ENCODE data around the gene KIAA0930. TPM values are rescaled to one million over a fixed set of nuclear protein-coding genes. Genes with fewer than 3 reads are reported as not detected.
"Not testable (repeated sequence)": the region's sequence is repeated elsewhere in the genome, so short reads cannot be mapped to it uniquely, and the experiment has no call there.

Gene KIAA0930
- polyA plus RNA-seq, 1 of the 3 experiments (the other 2 are of a cell fraction): 80.8 TPM

DNA sequence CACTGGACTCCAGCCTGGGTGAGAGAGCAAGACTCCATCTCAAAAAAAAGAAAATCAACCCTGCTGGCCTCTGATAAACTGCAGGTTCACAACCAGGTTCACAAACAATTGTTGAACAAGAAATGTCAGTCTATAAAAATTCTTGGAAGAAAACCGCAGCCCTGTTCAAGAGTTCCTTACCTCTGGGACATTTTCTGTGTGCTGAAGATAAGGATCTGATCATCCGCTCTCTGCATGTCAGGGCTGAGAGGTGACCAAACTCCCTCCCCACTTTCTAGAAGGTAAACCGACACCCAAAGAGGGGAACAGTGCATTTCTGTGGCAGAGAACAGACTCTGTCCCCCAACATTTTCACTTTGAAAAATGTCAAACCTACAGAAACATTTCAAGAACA, 39.9 kb upstream of the KIAA0930 start:
- Histone ChIP-seq H3K4me3 (ENCODE audit: low read depth in 2 of 2, low read length in 1 of 2) (no peak overlapping the region), H3K4me1 (ENCODE audit: control insufficient read depth in 1 of 2, insufficient read depth in 2 of 2, low read depth in 1 of 2, low read length in 1 of 2) (peaks cover 0 to 3% of the 10 kb centered on the region in 2 experiments; a peak in 1 of 4 replicates), H3F3A (replicated peaks; ENCODE audit: insufficient read depth) (no peaks in the 10 kb centered on the region), H3K79me2 (ENCODE audit: insufficient read depth) (no peaks in the 10 kb centered on the region), H3K9ac (no peak overlapping the region), H3K9me2 (no peaks in the 10 kb centered on the region), H3K9me3 (no peaks in the 10 kb centered on the region), H3K4me2 (no peak overlapping the region), H4K20me1 (ENCODE audit: insufficient read depth) (no peaks in the 10 kb centered on the region), H3K36me3 (replicated peaks in 1 of 2; ENCODE audit: control insufficient read depth in 1 of 2, insufficient read depth in 2 of 2, low read length in 1 of 2) (no peaks in the 10 kb centered on the region), H2AFZ (ENCODE audit: low read depth) (no peak overlapping the region), H3K27me3 (ENCODE audit: insufficient read depth) (peaks cover 6% of the 10 kb centered on the region; the same call in 1 of the 2 replicates), H3K27ac (ENCODE audit: low read depth in 2 of 2, low read length in 1 of 2) (no peak overlapping the region)
- CTCF ChIA-PET: no interaction called here
- 85% methylated on average over 3 of the region's 3 CpGs for WGBS (ENCODE audit: low lambda C conversion rate)
- no peak for DNase-seq
- POLR2A ChIA-PET: no interaction called here
- no peak for TF ChIP-seq JUND (IDR thresholded peaks at IDR 0.05)
- TF ChIP-seq CHD2 (IDR thresholded peaks at IDR 0.05; ENCODE audit: low read length, partially characterized antibody): no peak
- no peak for TF ChIP-seq RAD21 (IDR thresholded peaks at IDR 0.05; ENCODE audit: low read length)
- no peak for TF ChIP-seq MEF2A (IDR thresholded peaks at IDR 0.05; ENCODE audit: borderline replicate concordance, low read depth)
- TF ChIP-seq ELF1 (IDR thresholded peaks at IDR 0.05): no peak
- TF ChIP-seq FOSL2 (IDR thresholded peaks at IDR 0.05; ENCODE audit: borderline replicate concordance, low read depth): no peak
- TF ChIP-seq SIN3A (IDR thresholded peaks at IDR 0.05; ENCODE audit: borderline replicate concordance, low read depth, low read length): no peak
- TF ChIP-seq, protein P1, sequence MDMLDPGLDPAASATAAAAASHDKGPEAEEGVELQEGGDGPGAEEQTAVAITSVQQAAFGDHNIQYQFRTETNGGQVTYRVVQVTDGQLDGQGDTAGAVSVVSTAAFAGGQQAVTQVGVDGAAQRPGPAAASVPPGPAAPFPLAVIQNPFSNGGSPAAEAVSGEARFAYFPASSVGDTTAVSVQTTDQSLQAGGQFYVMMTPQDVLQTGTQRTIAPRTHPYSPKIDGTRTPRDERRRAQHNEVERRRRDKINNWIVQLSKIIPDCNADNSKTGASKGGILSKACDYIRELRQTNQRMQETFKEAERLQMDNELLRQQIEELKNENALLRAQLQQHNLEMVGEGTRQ (IDR thresholded peaks at IDR 0.05; ENCODE audit: borderline replicate concordance, low read depth, low read length): no peak
- no peak for TF ChIP-seq RCOR1 (IDR thresholded peaks at IDR 0.05; ENCODE audit: low read length)
- TF ChIP-seq RFX5 (IDR thresholded peaks at IDR 0.05; ENCODE audit: low read length): no peak
- no peak for TF ChIP-seq GATA2 (CRISPR knock-in tag; IDR thresholded peaks at IDR 0.05)
- TF ChIP-seq RXRA (IDR thresholded peaks at IDR 0.05; ENCODE audit: borderline replicate concordance, low read depth): no peak

DNA sequence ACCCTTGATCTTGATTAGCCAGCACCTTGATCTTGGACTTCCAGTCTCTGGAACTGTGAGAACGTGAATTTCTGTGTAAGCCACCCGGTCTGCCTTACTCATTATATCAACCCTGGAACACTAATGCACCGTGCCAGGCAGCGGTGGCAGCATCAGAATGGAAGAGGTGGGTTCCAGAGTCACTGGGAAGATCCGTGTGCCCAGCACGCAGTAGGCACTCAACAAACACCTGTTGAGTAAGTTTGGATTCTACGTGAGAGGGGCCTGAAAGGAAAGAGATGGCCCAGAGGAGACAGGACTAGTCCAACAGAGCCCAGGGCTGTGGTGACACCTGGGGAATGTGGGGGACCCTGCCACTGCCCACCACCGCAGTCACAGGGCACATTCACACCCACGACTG, 37.4 kb upstream of the KIAA0930 start:
- Histone ChIP-seq H4K20me1 (ENCODE audit: insufficient read depth) (no peaks in the 10 kb centered on the region), H3K79me2 (ENCODE audit: insufficient read depth) (no peaks in the 10 kb centered on the region), H3K27ac (ENCODE audit: low read depth in 2 of 2, low read length in 1 of 2) (no peak overlapping the region), H3K9me2 (no peaks in the 10 kb centered on the region), H3F3A (replicated peaks; ENCODE audit: insufficient read depth) (no peaks in the 10 kb centered on the region), H3K9me3 (no peaks in the 10 kb centered on the region), H3K27me3 (ENCODE audit: insufficient read depth) (no peaks in the 10 kb centered on the region), H3K4me1 (ENCODE audit: control insufficient read depth in 1 of 2, insufficient read depth in 2 of 2, low read depth in 1 of 2, low read length in 1 of 2) (no peaks in the 10 kb centered on the region; a peak in 1 of 4 replicates), H2AFZ (ENCODE audit: low read depth) (no peak overlapping the region), H3K4me2 (no peak overlapping the region), H3K9ac (no peak overlapping the region), H3K4me3 (ENCODE audit: low read depth in 2 of 2, low read length in 1 of 2) (no peak overlapping the region), H3K36me3 (replicated peaks in 1 of 2; ENCODE audit: control insufficient read depth in 1 of 2, insufficient read depth in 2 of 2, low read length in 1 of 2) (no peaks in the 10 kb centered on the region)
- ChIA-PET CTCF (no interaction called here), POLR2A (no interaction called here)
- TF ChIP-seq FOSL2 (IDR thresholded peaks at IDR 0.05; ENCODE audit: borderline replicate concordance, low read depth): no peak
- TF ChIP-seq JUND (IDR thresholded peaks at IDR 0.05): no peak
- no peak for TF ChIP-seq NFIC (IDR thresholded peaks at IDR 0.05; ENCODE audit: borderline replicate concordance)
- TF ChIP-seq GABPA (IDR thresholded peaks at IDR 0.05; ENCODE audit: low read depth): no peak
- no peak for TF ChIP-seq GATA2 (CRISPR knock-in tag; IDR thresholded peaks at IDR 0.05)
- TF ChIP-seq, protein P2, sequence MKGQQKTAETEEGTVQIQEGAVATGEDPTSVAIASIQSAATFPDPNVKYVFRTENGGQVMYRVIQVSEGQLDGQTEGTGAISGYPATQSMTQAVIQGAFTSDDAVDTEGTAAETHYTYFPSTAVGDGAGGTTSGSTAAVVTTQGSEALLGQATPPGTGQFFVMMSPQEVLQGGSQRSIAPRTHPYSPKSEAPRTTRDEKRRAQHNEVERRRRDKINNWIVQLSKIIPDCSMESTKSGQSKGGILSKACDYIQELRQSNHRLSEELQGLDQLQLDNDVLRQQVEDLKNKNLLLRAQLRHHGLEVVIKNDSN (IDR thresholded peaks at IDR 0.05; ENCODE audit: borderline replicate concordance, low read depth): no peak
- no peak for TF ChIP-seq FOXJ3 (CRISPR knock-in tag; IDR thresholded peaks at IDR 0.05)
- TF ChIP-seq, protein P3, sequence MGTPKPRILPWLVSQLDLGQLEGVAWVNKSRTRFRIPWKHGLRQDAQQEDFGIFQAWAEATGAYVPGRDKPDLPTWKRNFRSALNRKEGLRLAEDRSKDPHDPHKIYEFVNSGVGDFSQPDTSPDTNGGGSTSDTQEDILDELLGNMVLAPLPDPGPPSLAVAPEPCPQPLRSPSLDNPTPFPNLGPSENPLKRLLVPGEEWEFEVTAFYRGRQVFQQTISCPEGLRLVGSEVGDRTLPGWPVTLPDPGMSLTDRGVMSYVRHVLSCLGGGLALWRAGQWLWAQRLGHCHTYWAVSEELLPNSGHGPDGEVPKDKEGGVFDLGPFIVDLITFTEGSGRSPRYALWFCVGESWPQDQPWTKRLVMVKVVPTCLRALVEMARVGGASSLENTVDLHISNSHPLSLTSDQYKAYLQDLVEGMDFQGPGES (IDR thresholded peaks at IDR 0.05; ENCODE audit: low read depth, low read length): no peak
- no peak for TF ChIP-seq TCF12 (IDR thresholded peaks at IDR 0.05)
- WGBS (ENCODE audit: low lambda C conversion rate): 78% methylated on average over 7 of the region's 9 CpGs
- no peak for DNase-seq

DNA sequence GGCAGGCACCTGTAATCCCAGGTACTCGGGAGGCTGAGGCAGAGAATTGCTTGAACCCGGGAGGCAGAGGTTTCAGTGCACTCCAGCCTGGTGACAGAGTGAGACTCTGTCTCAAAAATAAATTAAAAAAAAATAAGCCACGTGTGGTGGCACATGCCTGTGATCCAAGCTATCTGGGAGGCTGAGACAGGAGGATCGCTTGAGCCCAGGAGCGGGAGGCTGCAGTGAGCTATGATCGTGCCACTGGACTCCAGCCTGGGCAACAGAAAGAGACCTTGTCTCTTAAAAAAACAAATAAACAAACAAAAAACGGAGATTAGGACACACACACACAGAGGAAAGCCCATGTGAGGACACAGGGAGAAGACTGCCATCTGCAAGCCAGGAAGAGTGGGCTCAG, 37.0 kb upstream of the KIAA0930 start:
- H3K4me1 ChIP-seq (ENCODE audit: control insufficient read depth in 1 of 2, insufficient read depth in 2 of 2, low read depth in 1 of 2, low read length in 1 of 2); H3K27ac ChIP-seq (ENCODE audit: low read depth in 2 of 2, low read length in 1 of 2); H3F3A ChIP-seq (replicated peaks; ENCODE audit: insufficient read depth); H3K9ac ChIP-seq; H3K9me2 ChIP-seq; CTCF ChIA-PET; H3K79me2 ChIP-seq (ENCODE audit: insufficient read depth); POLR2A ChIA-PET; H3K27me3 ChIP-seq (ENCODE audit: insufficient read depth); H3K4me2 ChIP-seq; DNase-seq; H4K20me1 ChIP-seq (ENCODE audit: insufficient read depth); H3K4me3 ChIP-seq (ENCODE audit: low read depth in 2 of 2, low read length in 1 of 2); H3K36me3 ChIP-seq (replicated peaks in 1 of 2; ENCODE audit: control insufficient read depth in 1 of 2, insufficient read depth in 2 of 2, low read length in 1 of 2); H3K9me3 ChIP-seq; H2AFZ ChIP-seq (ENCODE audit: low read depth): not testable (repeated sequence)
- 75% methylated on average over 7 of the region's 7 CpGs for WGBS (ENCODE audit: low lambda C conversion rate)
